Left ventricle myocardium inferior (tissue), 1 donor: ENCODE measurements around the gene CCM2. TPM values are rescaled to one million over a fixed set of nuclear protein-coding genes. Genes with fewer than 3 reads are reported as not detected.
A peak's percentile ranks its signal among the peaks of the same experiment; 100 is the strongest.

Experiments used
- DNase-seq: peaks from one replicate; pipeline ENCODE4 v3.0.0-alpha.2; 2020
- H3K27ac ChIP-seq: fragments of 200-600 bp; replicated peaks from 2 replicates; pipeline ENCODE4 v1.8.0; 2021
- H3K27me3 ChIP-seq: fragments of 200-600 bp; 2 replicates; pipeline ENCODE4 v1.8.0; 2021; ENCODE audit warnings: low read depth
- H3K36me3 ChIP-seq: fragments of 200-600 bp; 2 replicates; pipeline ENCODE4 v1.8.0; 2021
- H3K4me1 ChIP-seq: fragments of 200-600 bp; 2 replicates; pipeline ENCODE4 v1.8.0; 2021
- H3K4me3 ChIP-seq: fragments of 200-600 bp; 2 replicates; pipeline ENCODE4 v1.8.0; 2021; ENCODE audit warnings: mild to moderate bottlenecking, moderate library complexity
- H3K9me3 ChIP-seq: fragments of 200-600 bp; replicated peaks from 2 replicates; pipeline ENCODE4 v1.8.0; 2021
- intact Hi-C: fragments of 100-400 bp; cut with micrococcal nuclease; formaldehyde crosslinking; loops from one replicate; pipeline ENCODE4 v1.11.0; 2022
- long read RNA-seq: library from polyadenylated mRNA; unstranded; transcript quantifications from one replicate; pipeline ENCODE4 v2.0.0, GENCODE V29; 2021
- total RNA-seq: library from RNA; stranded (reverse); fragmentation: NEBNext Ultra II Directional; extraction: Animal tissue kit (Norgen Biotek cat#: 25700); gene quantifications from one replicate; pipeline ENCODE4 v1.2.1, GENCODE V29; 2021
- TF ChIP-seq, protein P1 (sequence below): fragments of 200-600 bp; IDR thresholded peaks from 2 replicates; pipeline ENCODE4 v1.8.0; 2021; ENCODE audit warnings: antibody characterized with exemption, mild to moderate bottlenecking, borderline replicate concordance
- donor health status: DM: no; HTN: yes; CAD: no; lungs with severe emphysema.

Gene CCM2
- 24.5 TPM for total RNA-seq
- long read RNA-seq, transcript CCM2-201 (10 exons, 1,894 nt) = major isoform, 52 of 117 reads
- long read RNA-seq, transcript CCM2-218 (9 exons, 1,719 nt) = minor isoform, 17 of 117 reads
- long read RNA-seq, partial matches to known transcripts = 3 of 117 reads
- long read RNA-seq, other reads (novel, unspliced or antisense) = 39 of 117 reads

DNA sequence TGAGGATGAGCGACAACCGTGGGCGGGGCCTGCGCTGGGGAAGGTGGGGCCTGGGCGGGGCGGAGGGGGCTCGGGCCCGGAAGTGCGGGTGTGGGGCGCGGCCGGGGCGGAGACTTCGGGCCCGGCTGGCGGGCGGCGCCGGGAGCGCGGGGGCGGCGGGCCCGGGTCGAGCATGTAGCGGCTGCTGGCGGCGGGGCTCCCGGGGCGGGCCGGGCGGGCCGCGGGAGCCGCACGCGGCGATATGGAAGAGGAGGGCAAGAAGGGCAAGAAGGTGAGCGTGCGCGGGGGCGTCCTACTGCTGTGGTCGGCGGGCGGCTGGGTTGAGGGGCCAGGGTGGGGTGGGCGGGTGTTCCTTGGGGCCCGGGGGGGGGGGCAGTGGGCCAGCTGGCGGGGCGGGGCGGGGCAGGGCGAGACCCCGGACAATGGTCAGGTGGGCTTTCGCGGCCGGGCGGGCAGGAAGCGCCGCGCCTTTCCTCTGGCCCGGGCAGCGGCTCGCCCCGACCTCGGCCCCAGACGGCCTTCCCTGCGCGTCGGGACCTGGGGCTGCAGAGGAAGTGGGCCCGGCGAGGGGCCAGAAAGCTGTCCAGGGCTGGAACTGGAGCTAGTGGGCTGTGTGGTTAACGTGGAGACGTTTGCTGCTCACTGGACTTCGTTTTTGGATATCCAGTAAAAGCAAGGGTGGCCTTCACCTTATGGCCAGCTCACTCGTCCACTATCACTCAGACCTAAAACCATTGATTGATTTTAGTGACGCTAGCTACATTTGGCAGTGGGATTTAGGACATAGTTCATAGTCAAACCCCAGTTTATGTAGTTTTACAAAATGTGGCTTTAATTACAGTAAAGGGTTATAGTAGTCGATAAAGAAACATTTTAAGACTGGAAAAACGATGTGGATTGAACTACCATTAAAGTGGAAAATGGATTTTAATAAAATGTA, at the start of gene CCM2:
Gene CCM2 (plus strand): TSS at position 109 of the 940 bp plus-strand sequence. CDS start 133 bp downstream, at position 242.
- intact Hi-C loops = no loop called here
- H3K27ac ChIP-seq = peak within 1 kb of the TSS; percentile 89
- no peaks in the 10 kb centered on the region for H3K27me3 ChIP-seq
- H3K9me3 ChIP-seq = no peaks in the 10 kb centered on the region
- peak; percentile 69 for DNase-seq
- H3K4me3 ChIP-seq = peak within 1 kb of the TSS; percentile 80
- H3K36me3 ChIP-seq = no peaks in the 10 kb centered on the region
- TF ChIP-seq, protein P1, sequence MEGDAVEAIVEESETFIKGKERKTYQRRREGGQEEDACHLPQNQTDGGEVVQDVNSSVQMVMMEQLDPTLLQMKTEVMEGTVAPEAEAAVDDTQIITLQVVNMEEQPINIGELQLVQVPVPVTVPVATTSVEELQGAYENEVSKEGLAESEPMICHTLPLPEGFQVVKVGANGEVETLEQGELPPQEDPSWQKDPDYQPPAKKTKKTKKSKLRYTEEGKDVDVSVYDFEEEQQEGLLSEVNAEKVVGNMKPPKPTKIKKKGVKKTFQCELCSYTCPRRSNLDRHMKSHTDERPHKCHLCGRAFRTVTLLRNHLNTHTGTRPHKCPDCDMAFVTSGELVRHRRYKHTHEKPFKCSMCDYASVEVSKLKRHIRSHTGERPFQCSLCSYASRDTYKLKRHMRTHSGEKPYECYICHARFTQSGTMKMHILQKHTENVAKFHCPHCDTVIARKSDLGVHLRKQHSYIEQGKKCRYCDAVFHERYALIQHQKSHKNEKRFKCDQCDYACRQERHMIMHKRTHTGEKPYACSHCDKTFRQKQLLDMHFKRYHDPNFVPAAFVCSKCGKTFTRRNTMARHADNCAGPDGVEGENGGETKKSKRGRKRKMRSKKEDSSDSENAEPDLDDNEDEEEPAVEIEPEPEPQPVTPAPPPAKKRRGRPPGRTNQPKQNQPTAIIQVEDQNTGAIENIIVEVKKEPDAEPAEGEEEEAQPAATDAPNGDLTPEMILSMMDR = no peak
- peaks cover 32% of the 10 kb centered on the region for H3K4me1 ChIP-seq

DNA sequence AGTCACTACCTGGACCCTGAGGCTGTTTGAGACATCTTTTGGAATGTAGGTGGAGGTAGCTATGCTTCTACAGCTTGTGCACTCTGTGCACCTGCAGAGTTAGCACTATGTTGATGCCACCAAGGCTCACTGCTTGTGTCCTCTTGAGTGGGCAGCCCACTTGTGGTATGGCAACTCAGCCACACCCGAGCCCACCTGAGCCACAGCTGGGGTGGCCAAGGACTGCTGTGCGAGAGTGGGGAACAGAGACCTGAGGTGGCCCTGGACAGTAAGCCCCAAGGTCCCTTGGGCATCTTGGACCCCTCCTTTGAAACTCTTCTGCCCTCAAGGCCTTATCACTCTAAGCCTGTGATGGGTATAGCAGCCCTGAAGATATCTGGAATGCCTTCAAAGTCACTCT, 46.8 kb upstream of the CCM2 start:
- H3K4me3 ChIP-seq = no peak overlapping the region
- intact Hi-C loops = no loop called here

GRCh38 chr7:44955733-44956132, 44.3 kb upstream of the CCM2 start:
- no peak overlapping the region for H3K27ac ChIP-seq
- no peak for DNase-seq
- no peaks in the 10 kb centered on the region for H3K36me3 ChIP-seq
- TF ChIP-seq, protein P1 = no peak
- peaks cover 43% of the 10 kb centered on the region for H3K27me3 ChIP-seq
- no peak overlapping the region for H3K4me3 ChIP-seq
- no peaks in the 10 kb centered on the region for H3K4me1 ChIP-seq
- no peaks in the 10 kb centered on the region for H3K9me3 ChIP-seq
- intact Hi-C loops = no loop called here

More for the DNA sequence above, 46.8 kb upstream of the CCM2 start:
- no peaks in the 10 kb centered on the region for H3K4me1 ChIP-seq
- H3K27me3 ChIP-seq = peaks cover 19% of the 10 kb centered on the region
- no peak overlapping the region for H3K27ac ChIP-seq
- TF ChIP-seq, protein P1 = no peak
- no peaks in the 10 kb centered on the region for H3K36me3 ChIP-seq
- no peaks in the 10 kb centered on the region for H3K9me3 ChIP-seq
- no peak for DNase-seq

DNA sequence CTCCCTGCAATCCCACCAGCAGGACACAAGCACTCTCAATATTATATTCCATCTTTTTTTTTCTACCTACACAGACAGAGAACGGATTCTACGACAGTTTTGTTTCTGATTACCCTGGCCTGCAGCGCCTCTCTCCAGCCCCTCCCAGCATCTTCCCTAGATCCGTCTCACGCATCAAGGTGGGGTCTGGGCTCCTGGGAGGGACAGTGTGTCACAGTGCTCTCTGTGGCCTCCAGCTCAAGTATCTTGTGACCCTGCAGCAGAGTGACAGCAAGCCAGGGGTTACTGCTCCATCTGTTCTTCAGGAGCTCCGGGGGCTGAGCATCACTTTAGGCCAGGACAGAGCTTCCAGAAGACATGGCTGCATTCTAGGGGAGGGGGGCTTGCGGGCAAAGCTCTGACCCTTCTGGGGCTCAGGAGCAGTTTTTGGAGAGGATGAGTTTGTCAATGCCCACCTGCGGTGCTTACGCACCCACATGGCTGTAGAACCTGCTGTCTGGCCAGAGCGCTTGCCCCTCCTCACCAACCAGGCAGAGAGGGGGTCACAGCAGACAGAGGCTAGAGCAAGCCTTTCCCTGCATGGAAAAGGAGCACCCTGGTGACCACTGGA, 43.7 kb upstream of the CCM2 start:
- intact Hi-C loops = no loop called here
- no peak for DNase-seq
- H3K4me3 ChIP-seq = no peak overlapping the region
- TF ChIP-seq, protein P1 = no peak
- no peak overlapping the region for H3K27ac ChIP-seq
- H3K27me3 ChIP-seq = peaks cover 40% of the 10 kb centered on the region
- H3K9me3 ChIP-seq = no peaks in the 10 kb centered on the region
- no peaks in the 10 kb centered on the region for H3K4me1 ChIP-seq
- no peaks in the 10 kb centered on the region for H3K36me3 ChIP-seq

DNA sequence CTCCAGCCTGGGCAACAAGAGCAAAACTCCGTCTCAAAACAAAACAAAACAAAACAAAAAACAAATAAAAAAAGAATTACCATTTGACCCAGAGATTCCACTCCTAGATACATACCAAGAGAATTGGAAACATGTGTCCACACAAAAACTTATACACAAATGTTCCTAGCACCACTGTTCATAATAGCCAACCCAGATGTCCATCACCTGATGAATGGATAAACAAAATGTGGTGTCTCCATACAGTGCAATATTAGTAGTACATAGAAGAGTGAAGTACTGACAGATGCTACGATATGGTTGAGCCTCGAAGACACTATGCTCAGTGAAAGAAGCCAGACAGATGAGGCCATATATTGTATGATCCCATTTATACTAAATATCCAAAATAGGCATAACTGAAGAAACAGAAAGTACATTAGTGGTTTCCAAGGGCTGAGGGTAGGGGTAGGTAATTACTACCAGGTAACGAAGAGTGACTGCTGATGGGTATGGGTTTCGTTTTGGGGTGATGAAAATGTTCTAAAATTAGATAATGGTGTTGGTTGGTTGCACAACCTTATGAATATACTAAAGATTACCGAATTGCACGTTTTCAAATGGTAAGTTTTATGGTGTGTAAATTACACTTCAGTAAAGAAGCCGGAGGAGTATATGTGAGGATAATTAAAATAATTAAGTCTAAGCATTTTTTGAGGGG, 41.2 kb upstream of the CCM2 start:
- intact Hi-C loops = no loop called here
- DNase-seq = no peak
- Histone ChIP-seq H3K36me3 (no peaks in the 10 kb centered on the region), H3K27me3 (peaks cover 44% of the 10 kb centered on the region), H3K9me3 (no peaks in the 10 kb centered on the region), H3K27ac (no peak overlapping the region), H3K4me1 (peaks cover 12% of the 10 kb centered on the region), H3K4me3 (no peak overlapping the region)
- TF ChIP-seq, protein P1 = no peak
